NCI-H460 (cell line): Measurements from ENCODE around the gene NRL. TPM values are rescaled to one million over a fixed set of nuclear protein-coding genes. Genes with fewer than 3 reads are reported as not detected.

Experiments used
- DNase-seq: peaks from one replicate; pipeline ENCODE4 v3.0.0-alpha.2; 2016; ENCODE audit warnings: low read depth; ENCODE audit errors: extremely low read depth
- total RNA-seq: library from RNA; depleted of rRNA; stranded (reverse); fragments of >200 nt; shearing (Covaris generic); gene quantifications from 2 replicates; pipeline ENCODE4 v1.2.3, GENCODE V29; 2014

Gene NRL
- total RNA-seq, 1 experiment from 2014 or later, result 1.6 TPM

GRCh38 chr14:24068711-24069410 lies 45.9 kb downstream of the NRL start:
- DNase-seq, result no peak

- DNase-seq, result no peak
Observed at GRCh38 chr14:24067133-24068082, 47.3 kb downstream of the NRL start.

- no peak for DNase-seq
Observed at GRCh38 chr14:24066496-24067132, 48.1 kb downstream of the NRL start.

DNA sequence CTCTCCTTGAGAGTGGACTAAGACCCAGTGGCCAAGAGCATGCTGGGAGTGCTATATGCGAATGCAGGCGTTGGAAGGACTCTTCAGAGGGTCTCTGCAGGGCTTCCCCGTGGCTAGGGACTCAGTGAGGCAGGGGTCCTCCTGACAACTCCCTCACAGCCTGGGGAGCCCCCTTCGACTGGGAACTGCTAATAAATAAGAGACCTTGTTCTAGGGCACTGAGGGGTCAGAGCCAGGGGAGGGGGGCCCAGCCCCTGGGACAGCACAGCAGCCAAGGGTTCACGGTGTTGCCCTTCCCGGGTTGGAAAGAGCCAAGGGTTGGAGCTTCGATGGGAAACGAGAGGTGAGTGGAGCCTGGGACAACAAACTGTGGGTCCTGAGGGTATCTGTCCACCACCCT lies 49.3 kb downstream of the NRL start:
- DNase-seq, result no peak

- DNase-seq, result no peak
Observed at GRCh38 chr14:24064856-24065255, 49.9 kb downstream of the NRL start.

GRCh38 chr14:24064091-24064795 lies 50.5 kb downstream of the NRL start:
- DNase-seq, result no peak

DNA sequence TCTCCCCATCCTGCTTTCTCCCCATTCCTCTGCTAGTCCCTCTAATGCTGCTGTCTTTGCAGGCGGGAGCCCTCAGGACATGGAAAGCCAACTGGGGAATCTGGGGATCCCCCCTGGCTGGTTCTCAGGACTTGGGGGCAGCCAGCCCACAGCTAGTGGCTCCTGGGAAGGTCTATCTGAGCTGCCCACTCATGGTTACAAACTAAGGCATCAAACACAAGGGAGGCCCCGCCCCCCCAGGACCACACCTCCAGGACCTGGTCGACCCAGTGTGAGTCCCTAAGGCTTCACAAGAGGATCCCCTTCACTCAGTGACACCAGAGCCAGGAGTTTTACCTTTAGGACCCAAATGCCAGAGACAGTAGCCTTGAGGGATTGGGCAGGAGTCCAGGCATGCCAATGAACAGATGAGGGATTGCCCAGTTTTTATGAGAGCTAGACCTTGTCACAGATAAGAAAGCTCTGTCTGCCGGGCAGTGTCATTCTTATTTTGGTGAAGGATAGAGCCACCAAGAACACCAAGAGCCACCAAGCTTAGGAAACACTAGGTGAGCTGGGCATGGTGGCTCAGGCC lies 51.4 kb downstream of the NRL start:
- DNase-seq, result no peak

DNA sequence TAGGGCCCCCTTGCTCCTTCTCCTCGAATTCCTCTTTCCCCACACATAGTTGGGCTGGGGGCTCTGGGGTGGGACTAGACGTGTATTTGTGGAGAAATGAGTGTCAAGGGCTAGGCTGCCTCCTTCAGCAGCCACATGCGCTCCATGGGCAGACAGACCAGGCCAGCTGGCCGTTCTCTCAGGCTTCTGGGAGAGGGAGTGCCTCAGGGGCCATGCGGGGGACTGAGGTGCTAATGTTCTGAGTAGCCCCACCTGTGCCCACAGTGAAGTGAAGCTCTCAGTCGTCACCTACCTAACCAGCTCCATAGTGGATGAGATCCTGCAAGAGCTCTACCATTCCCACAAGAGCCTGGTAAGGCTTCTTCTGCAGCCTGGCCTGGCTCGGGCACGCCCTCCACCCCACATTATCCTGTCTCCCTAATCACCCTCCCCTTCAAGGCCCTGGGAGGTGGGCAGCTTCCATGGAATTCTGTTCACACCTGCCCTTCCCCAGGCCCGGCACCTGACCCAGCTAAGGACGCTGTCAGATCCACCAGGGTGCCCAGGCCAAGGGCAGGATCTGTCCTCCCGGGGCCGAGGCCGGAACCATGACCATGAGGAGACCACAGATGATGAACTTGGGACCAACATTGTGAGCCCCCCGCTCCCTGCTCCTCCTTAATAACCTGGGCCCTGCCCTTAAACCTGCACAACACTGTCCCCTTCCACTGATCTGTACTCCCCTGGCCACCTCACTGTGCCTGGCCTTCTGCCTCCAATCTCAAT lies 52.4 kb downstream of the NRL start:
- no peak for DNase-seq

DNA sequence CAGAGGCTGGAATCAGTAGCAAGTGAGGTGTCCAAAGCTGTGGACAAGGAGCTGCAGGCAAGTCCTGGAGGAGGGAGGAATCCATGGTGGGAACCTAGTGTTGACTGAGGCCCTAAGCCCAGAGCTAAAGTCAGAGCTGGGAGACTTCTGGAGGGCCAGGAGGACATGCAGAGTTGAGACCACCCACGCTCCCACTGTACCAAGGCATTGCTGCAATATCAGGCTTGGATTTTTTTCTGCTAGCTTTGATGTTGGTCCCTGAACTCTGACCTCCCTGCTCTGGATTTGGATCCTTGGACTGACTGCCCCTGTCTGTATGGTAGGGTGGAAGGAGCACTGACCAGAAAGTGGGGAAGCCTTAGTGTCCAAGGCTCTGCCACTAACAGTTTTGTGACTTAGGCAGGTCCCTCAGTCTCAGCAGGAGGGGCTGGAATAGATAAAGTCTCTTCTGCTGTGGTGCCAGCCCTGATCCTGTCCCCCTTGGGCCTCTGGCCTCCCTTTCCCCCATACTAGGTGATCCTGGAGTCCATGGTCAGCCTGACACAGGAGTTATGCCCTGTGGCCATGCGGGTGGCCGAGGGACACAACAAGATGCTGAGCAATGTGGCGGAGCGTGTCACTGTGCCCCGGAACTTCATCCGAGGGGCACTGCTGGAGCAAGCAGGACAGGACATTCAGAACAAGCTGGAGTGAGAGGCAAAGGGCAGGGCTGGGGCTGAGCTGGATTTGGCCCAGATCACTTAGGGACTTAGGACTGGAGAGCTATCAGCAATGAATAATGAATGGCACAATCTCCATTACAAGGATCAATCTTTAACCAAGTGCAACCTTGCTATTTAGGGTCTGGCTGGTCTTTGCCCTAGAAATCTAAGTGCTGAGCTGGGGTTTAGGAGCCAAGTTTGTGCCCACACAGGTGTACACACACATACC lies 53.5 kb downstream of the NRL start:
- no peak for DNase-seq

- no peak for DNase-seq
Observed at GRCh38 chr14:24060443-24060842, 54.3 kb downstream of the NRL start.

DNA sequence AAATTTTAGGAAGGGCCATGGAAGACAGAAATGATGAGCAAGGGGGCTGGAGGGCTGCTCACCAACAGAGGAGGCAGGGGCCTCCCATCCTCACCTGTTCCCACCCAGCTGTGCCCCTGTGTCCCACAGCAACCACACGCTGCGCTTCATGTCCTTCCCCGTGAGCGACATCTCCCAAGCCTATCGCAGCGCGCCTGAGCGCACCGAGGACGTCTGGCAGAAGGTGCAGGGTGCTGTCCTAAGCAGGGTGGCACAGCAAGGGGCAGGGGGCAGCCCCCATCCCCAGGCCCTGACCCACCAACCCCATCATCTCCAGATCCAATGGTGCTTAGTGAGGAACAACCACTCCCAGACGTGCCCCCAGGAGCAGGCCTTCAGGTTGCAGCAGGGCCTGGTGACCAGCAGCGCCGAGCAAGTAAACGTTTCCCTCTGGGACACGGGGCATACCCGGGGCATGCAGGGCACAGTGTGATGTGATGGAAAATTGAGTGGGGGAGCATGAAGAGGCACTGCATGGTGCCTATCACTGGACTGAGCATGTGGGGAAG lies 54.8 kb downstream of the NRL start:
- no peak for DNase-seq

DNA sequence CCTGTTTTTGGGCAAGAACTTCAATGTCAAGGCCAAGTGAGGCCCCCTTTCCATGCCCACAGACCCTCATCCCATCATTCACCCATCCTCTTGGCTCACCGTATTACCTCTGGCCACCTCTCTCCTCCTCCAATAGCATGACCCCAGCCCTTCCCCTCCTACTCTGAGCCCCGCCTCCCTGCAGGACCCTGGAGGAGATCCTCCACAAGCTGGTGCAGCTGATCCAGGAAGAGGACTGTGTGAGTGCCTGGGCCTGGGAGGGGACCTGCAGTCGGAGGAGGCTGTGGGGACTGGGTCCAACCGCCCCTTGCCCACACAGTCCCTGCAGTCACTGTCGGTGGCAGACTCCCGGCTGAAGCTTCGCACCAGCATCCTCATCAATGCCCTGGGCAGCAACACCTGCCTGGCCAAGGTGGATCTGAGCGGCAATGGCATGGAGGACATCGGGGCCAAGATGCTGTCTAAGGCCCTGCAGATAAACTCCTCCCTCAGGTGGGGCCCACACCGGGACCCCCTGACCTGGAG lies 55.7 kb downstream of the NRL start:
- no peak for DNase-seq

- peak; percentile 84 for DNase-seq
Observed at GRCh38 chr14:24058260-24058950, 56.3 kb downstream of the NRL start.

GRCh38 chr14:24057867-24058259 lies 56.9 kb downstream of the NRL start:
- DNase-seq, result no peak

DNA sequence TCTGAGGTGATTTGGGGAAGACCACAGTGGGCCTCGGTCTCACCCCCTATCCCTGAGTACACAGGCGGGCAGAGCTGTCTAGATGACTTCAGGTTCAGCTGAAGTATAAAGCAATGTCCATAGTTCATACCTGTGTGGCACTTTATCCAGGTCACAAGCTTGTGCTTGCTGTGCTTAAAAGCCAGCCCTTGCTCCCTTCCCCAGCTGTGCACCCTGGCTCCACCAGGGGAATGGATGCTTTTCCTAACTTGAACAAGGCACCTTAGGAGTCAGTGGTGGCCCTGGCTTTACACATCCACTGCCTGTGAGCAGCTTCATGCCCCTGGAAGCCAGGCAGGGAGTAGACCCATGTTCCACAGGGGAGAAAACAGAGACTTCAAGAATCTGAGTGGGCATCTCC lies 57.5 kb downstream of the NRL start:
- no peak for DNase-seq

GRCh38 chr14:24056800-24057184 lies 58.0 kb downstream of the NRL start:
- DNase-seq, result no peak

DNA sequence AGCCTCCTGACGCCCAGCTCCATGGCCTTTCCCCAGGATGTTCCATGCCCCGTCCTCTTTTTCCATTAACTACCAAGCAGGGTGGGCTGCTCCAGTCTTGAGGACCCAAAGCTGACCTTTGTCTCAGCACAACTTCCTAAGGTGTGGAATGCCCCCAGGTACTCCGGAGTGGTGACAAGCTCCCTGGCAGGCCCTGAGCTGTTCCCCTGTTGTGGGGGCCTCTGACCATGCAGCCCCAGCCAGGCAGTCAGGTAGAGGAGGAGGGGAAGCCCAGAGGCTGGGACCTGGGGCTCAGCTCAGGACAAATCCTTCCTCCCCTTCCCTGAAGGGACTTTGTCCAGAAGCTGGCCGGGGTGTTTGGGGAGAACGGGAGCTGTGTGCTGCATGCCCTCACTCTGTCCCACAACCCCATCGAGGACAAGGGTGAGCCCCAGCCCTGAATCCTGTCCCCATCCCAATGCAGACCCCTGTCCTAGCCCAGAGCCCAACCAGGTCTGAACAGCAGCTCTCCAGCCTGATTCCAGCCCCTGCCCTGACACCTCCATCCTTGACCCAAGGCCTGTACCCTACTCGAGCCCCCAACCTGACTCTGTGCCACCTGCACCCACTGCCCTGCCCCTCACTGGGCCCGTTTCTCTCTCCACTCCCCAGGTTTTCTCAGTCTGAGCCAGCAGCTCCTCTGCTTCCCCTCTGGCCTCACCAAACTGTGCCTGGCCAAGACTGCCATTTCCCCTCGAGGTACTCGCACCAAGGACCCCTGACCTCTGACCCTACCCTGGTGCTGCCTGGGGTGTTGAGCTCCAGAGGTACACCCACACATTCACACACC lies 58.6 kb downstream of the NRL start:
- no peak for DNase-seq
